ENCODE results near the gene SFMBT2. TPM values are rescaled to one million over a fixed set of nuclear protein-coding genes. Genes with fewer than 3 reads are reported as not detected.
A peak's percentile ranks its signal among the peaks of the same experiment; 100 is the strongest.

The SFMBT2 gene
- polyA plus RNA-seq, 2 of the 4 experiments (the other 2 are of a cell fraction) = 9.6 to 10.2 TPM

GRCh38 chr10:7235376-7235775, 175.5 kb downstream of the SFMBT2 start:
- FAIRE-seq (no peak), DNase-seq (ENCODE audit: low read depth in 1 of 2, low spot score in 1 of 2) (no peak), ATAC-seq (no peak)
- CTCF ChIA-PET = interaction anchor here (1.0 to 1.1 kb wide), 3 partner anchors 25 to 176 kb away, joined by 3 to 4 read pairs (median 3); no protein-coding TSS in a partner anchor
- no peak overlapping the region for H3K4me3 ChIP-seq
- no peaks in the 10 kb centered on the region for H3K9me3 ChIP-seq
- WGBS (ENCODE audit: missing lambda C conversion rate) = 93% methylated on average over 3 of the region's 3 CpGs
- no peak overlapping the region for H3K4me2 ChIP-seq
- no peak overlapping the region for H3K27ac ChIP-seq
- POLR2A ChIA-PET = no interaction called here
- H3K4me1 ChIP-seq = peaks cover 25% of the 10 kb centered on the region
- TF ChIP-seq ESRRA (IDR thresholded peaks at IDR 0.05; ENCODE audit: borderline replicate concordance, low read length) (no peak), FOSB (CRISPR knock-in tag; IDR thresholded peaks at IDR 0.05) (no peak)

GRCh38 chr10:7234109-7234508, 176.7 kb downstream of the SFMBT2 start:
- Histone ChIP-seq H3K9me3 (no peaks in the 10 kb centered on the region), H3K4me1 (peaks cover 25% of the 10 kb centered on the region), H3K27ac (peak overlapping the region; percentile 32 to 60; a peak in 5 of 6 replicates), H3K4me2 (peak overlapping the region; percentile 65), H3K4me3 (no peak overlapping the region)
- no peak for DNase-seq (ENCODE audit: low read depth in 1 of 2, low spot score in 1 of 2)
- ChIA-PET POLR2A (no interaction called here), CTCF (interaction anchor here (1.1 kb wide), 1 partner anchor 174 kb away, joined by 4 read pairs; no protein-coding TSS in a partner anchor)
- FAIRE-seq = no peak
- no peak for TF ChIP-seq CTCF (IDR thresholded peaks at IDR 0.05)
- TF ChIP-seq, protein P1, sequence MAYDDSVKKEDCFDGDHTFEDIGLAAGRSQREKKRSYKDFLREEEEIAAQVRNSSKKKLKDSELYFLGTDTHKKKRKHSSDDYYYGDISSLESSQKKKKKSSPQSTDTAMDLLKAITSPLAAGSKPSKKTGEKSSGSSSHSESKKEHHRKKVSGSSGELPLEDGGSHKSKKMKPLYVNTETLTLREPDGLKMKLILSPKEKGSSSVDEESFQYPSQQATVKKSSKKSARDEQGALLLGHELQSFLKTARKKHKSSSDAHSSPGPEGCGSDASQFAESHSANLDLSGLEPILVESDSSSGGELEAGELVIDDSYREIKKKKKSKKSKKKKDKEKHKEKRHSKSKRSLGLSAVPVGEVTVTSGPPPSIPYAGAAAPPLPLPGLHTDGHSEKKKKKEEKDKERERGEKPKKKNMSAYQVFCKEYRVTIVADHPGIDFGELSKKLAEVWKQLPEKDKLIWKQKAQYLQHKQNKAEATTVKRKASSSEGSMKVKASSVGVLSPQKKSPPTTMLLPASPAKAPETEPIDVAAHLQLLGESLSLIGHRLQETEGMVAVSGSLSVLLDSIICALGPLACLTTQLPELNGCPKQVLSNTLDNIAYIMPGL (CRISPR knock-in tag; IDR thresholded peaks at IDR 0.05; ENCODE audit: borderline replicate concordance) = no peak
- WGBS (ENCODE audit: missing lambda C conversion rate) = 69% methylated on average over 3 of the region's 3 CpGs
- ATAC-seq = no peak

GRCh38 chr10:7233259-7233991, 177.4 kb downstream of the SFMBT2 start:
- WGBS (ENCODE audit: missing lambda C conversion rate) = 19% methylated on average over 4 of the region's 4 CpGs
- CTCF ChIA-PET = interaction anchor here (1.0 kb wide), 1 partner anchor 40 kb away, joined by 3 read pairs; no protein-coding TSS in a partner anchor
- ATAC-seq (peak; percentile 82 to 90), FAIRE-seq (peak; percentile 84), DNase-seq (ENCODE audit: low read depth in 1 of 2, low spot score in 1 of 2) (peak in 1 of 2 experiments; percentile 70)
- H3K9me3 ChIP-seq = no peaks in the 10 kb centered on the region
- H3K27ac ChIP-seq = peak overlapping the region; percentile 32 to 60; a peak in 5 of 6 replicates
- POLR2A ChIA-PET = no interaction called here
- peak overlapping the region; percentile 65 for H3K4me2 ChIP-seq
- TF ChIP-seq BHLHE40 (IDR thresholded peaks at IDR 0.05; ENCODE audit: low read depth, low read length) = no peak
- TF ChIP-seq HDAC2 (IDR thresholded peaks at IDR 0.05) = no peak
- 0 out of 2 replicates have a peak, but pooled peaks have one; percentile 47 for TF ChIP-seq HES2 (IDR thresholded peaks at IDR 0.05)
- peak; percentile 44 to 85; a peak in 3 of 5 replicates for TF ChIP-seq EP300 (IDR thresholded peaks at IDR 0.05)
- TF ChIP-seq HOXB5 (CRISPR knock-in tag; IDR thresholded peaks at IDR 0.05) = no peak
- peak; percentile 77 to 86; a peak in 3 of 4 replicates for TF ChIP-seq CEBPB (IDR thresholded peaks at IDR 0.05)
- TF ChIP-seq HEYL (CRISPR knock-in tag; IDR thresholded peaks at IDR 0.05) = no peak
- no peak for TF ChIP-seq HOXB13 (CRISPR knock-in tag; IDR thresholded peaks at IDR 0.05; ENCODE audit: low read depth)
- TF ChIP-seq ZFP36 (IDR thresholded peaks at IDR 0.05; ENCODE audit: borderline replicate concordance, partially characterized antibody) = peak; percentile 7
- peak; percentile 42; the same call in 1 of the 2 replicates for TF ChIP-seq JUNB (IDR thresholded peaks at IDR 0.05)
- TF ChIP-seq, protein P2, sequence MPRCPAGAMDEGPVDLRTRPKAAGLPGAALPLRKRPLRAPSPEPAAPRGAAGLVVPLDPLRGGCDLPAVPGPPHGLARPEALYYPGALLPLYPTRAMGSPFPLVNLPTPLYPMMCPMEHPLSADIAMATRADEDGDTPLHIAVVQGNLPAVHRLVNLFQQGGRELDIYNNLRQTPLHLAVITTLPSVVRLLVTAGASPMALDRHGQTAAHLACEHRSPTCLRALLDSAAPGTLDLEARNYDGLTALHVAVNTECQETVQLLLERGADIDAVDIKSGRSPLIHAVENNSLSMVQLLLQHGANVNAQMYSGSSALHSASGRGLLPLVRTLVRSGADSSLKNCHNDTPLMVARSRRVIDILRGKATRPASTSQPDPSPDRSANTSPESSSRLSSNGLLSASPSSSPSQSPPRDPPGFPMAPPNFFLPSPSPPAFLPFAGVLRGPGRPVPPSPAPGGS (IDR thresholded peaks at IDR 0.05) = peak; percentile 73; the same call in 1 of the 3 replicates
- TF ChIP-seq GATA3 (IDR thresholded peaks at IDR 0.05; ENCODE audit: borderline replicate concordance) = peak; percentile 81
- no peak for TF ChIP-seq EHMT2 (IDR thresholded peaks at IDR 0.05; ENCODE audit: low read depth)
- TF ChIP-seq FOSL2 (IDR thresholded peaks at IDR 0.05) = 0 out of 2 replicates have a peak, but pooled peaks have one; percentile 21
- TF ChIP-seq FOSL2 (CRISPR knock-in tag; IDR thresholded peaks at IDR 0.05) = no peak
- no peak for TF ChIP-seq FOXS1 (CRISPR knock-in tag; IDR thresholded peaks at IDR 0.05)
- TF ChIP-seq, protein P1 (CRISPR knock-in tag; IDR thresholded peaks at IDR 0.05; ENCODE audit: borderline replicate concordance) = no peak
- peak; percentile 48 to 78; a peak in 2 of 5 replicates for TF ChIP-seq JUN (IDR thresholded peaks at IDR 0.05)
- TF ChIP-seq HOXA7 (CRISPR knock-in tag; IDR thresholded peaks at IDR 0.05) = no peak
- no peak for TF ChIP-seq PBX3 (IDR thresholded peaks at IDR 0.05)
- no peak overlapping the region for H3K4me3 ChIP-seq
- peaks cover 25% of the 10 kb centered on the region for H3K4me1 ChIP-seq
